ENCODE measurements around the gene KLF1.
"Not testable (repeated sequence)": the region's sequence is repeated elsewhere in the genome, so short reads cannot be mapped to it uniquely, and the experiment has no call there.

KLF1 gene

DNA sequence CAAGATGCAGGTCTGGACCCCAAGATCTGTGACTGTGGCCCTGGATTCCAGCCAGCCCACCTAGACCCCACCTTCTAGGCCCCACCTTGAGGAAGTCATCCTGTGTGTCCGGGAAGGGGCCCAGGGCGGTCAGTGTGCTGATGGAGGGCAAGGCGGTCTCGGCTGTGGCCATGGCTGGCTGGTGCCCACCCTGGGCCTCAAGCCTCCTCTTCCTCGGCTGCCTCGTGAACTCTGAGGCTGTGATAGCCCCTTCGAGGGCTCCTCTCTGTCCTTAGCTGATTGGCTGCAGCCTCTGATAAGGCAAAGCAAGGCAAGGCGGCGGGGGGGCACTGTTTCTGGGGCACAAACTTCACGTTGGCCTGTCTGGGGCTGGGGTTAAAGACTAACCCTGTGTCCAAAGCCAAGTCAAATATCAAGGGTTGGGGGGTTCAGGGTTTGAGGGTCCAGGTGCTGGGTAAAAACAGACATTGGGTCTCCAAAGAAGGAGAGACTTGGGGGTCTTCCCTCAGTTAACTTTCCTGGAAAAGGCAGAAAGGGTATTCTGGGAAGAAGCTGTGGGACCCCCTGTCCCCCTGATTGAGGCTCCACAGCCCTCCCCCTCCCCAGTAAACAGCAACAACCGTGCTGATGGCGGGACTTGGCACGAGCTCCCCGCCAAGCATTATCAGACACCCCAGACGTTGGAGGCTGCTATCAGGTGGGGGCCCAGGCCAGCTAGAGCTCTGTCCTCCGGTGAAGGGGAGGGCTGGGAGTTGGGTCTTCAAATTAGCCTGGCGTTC, at the start of gene KLF1:
TSS of gene KLF1 (minus strand) at position 233 of the 779 bp plus-strand sequence. CDS start at position 172, 61 bp downstream.
- no peak for DNase-seq (ENCODE audit: low read depth in 1 of 2, low spot score in 1 of 2)

DNA sequence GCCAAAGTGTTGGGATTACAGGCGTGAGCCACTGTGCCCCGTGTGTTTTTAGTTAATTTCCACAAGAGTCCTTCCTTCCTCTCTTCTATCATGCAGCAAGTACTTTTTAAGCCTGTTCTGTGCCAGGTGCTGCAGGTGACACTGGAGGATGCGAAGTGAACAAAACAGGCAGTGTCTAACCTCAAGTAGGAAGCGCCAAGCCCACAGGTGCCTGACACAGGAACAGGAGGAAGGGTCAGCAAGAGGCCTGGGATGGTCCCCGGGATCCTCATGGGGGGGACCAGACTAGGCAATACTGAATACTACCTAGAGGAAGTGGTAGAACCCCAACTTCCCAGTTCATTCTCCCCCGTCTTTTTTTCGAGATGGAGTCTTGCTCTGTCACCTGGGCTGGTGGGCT, 49.6 kb upstream of the KLF1 start:
- no peak for DNase-seq (ENCODE audit: low read depth in 1 of 2, low spot score in 1 of 2)

DNA sequence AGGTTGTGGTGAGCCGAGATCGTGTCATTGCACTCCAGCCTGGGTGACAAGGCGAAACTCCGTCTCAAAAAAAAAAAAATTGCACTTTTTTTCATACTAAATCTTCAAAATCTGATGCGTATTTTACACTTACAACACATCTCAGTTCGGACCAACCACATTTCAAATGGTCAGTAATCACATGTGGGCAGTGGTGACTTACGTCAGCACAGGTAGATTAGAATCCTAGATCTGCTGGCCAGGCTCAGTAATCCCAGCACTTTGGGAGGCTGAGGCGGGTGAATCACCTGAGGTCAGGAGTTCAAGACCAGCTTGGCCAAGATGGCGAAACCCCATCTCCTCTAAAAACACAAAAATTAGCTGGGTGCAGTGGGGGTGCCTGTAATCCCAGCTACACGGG, 48.1 kb upstream of the KLF1 start:
- DNase-seq (ENCODE audit: low read depth in 1 of 2, low spot score in 1 of 2): no peak

DNA sequence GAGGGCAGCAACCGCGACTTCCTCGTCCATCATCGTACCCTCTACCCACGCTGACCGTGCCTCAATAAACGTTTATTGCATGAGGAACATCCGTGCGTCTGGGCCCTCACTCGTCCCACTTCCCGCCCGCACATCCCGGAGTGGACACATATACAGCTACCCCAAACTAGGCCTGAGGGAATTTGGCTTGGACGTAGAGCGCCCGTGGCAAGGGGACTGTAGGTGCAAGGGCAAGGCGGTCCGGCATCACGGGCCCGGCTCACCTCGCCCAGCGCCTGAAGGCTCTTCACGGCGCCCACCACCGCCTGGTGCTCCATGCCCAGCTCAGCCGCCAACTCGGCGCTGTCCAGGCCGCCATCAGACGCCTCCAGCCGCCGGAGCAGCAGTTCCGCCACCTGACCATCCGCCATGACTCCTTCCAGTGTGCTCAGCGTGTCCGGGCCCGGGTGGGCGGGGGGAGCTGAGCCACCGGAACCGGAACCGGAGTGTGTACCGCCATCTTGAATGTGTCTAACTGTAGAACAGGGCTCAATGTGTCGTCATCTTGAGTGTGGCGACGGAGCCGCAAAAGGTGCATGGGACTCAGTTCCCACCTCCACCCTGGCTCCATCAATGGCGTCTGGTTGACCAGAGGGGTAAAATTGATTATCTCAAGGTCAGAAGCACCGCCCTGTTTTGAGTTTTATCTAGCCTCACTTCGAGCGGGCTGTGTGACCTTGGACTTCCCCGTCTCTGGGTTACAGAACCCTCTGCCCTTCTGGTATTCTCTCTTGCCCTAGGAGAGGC, 46.5 kb upstream of the KLF1 start, which contains the start of gene FARSA:
TSS of gene FARSA (minus strand) at position 425 of the 786 bp plus-strand sequence. CDS start at position 410, 15 bp downstream.
- DNase-seq (ENCODE audit: low read depth in 1 of 2, low spot score in 1 of 2): peak; percentile 74 to 83

DNA sequence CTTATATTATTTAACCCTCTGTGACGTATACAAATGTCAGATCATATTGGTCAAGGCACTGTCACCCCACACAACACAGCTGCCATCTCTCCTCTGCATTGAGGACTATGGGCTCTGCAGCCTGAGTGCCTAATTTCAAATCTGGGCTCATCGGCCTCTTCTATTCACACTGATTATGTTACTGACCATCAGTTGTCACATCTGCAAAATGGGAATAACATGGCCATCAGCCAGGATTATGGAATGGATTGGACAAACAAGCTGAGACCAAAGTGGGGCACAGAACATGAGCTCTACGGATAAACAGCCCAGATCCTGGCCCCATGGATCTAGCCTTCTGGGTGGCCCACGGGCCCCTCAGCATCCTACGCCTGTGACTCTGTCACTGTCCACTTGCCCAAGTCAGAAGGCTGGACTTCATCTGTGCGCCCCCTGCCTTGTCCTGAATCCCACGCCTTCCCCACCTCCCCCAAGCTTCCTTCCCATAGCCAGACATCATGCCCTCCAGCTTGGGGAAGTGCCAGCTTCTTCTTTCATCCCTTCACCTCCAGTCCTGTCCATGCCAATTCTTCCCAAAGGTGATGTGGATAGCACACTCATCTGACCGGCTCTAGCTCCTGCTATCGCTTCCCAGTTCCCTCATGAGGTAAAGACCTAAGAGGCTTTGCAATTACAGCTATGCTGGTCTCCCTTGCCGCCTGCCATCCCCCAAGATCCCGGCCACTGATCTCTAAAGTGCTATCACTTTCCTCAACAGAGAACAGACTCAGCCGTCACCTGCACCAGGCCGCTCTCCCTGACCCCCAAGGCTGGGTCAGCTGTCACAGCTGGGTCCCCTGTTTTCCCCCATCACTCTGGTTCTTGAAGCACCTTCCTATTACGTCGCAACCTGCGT, 45.6 kb upstream of the KLF1 start:
- no peak for DNase-seq (ENCODE audit: low read depth in 1 of 2, low spot score in 1 of 2)

DNA sequence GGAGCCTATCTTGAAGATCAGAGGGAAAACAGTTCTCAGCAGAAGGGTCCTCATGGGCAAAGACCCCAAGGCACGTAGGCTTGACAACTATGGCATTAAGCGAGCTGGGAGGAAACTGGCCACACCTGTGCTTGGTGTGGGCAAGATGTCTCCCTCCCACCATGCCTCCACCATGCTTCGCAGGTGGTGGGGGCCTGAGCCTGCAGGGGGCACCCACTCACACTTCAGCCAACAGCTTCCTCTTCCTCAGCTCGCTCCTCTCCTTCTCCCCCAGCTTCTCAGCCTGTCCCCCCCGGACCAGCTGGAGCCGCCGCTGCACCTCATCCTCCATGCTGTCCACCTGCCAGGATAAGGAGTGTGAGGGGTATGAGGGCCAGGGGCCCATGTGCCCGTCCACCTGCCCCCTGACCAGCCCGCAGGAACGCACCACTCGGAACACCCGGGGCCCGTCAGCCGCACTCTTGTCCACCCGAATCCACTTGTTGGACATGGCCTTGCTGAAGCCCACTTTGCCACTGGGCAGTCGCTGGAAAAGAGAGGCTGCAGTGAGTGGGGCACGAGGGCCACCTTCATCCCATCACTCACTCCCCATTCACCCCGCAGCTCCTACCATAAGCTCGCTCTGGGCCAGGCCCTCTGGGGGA, 43.1 kb upstream of the KLF1 start:
- no peak for DNase-seq (ENCODE audit: low read depth in 1 of 2, low spot score in 1 of 2)

DNA sequence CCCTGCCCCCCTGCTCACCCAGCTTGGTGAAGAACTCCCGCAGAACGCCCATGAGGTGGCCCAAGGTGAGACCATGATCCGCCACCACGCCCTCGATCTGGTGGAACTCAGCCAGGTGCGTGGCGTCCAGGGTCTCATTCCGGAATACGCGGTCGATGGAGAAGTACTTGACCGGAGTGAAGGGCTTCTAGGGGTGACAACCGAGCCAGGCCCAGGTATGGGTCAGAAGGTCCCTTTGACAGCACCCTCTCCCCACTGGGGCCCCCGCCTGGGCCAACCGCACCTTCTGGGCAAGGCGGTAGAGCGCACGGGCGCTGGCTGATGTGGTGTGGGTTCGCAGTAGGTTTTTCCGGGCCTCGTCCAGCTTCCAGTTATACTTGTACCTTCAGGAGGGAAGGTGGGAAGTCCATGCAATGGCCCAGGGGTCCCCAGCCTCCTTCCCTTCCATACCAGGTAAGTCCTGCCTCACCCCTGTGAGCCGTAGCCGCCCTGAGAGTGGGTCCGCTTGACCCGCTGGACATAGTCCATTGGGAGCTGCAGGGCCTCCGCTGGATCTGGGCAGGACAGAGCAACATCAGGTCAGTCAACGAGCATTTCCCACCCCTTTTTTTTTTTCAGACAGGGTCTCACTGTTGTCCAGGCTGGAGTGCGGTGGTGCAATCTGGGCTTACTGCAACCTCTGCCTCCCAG, 37.8 kb upstream of the KLF1 start:
- DNase-seq (ENCODE audit: low read depth in 1 of 2, low spot score in 1 of 2): no peak

DNA sequence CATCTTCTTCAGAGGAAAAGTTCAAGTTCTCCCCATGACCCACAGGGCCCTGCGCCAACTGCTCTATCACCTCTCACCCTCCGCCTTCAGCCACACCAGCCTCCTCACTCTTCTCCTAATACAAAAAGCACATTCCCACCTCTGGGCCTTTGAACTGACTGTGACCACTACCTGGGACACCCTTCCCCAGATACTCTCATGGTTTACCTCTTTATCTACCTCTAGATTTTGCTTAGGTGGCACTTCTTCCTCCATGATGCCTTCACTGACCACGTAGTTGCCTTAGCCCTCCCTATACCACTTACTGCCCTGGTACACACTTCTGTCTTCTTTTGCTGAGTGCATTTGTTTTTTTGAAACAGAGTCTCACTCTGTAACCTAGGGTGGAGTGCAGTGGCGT, 36.0 kb upstream of the KLF1 start:
- no peak for DNase-seq (ENCODE audit: low read depth in 1 of 2, low spot score in 1 of 2)

DNA sequence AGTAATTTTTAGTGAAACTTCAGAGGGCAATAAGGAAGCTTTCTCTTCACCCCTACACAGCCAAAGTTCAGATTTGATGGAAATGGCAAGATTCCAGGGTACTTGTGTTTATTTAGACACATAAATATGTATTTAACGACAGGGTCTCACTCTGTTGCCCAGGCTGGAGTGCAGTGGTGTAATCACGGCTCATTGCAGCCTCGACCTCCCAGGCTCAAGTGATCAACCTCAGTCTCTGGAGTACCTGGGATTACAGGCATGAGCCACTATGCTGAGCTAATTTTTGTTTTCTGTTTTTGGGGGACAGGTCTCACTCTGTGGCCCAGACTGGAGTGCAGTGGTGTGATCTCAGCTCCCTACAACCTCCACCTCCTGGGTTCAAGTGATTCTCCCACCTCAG, 34.0 kb upstream of the KLF1 start:
- no peak for DNase-seq (ENCODE audit: low read depth in 1 of 2, low spot score in 1 of 2)

DNA sequence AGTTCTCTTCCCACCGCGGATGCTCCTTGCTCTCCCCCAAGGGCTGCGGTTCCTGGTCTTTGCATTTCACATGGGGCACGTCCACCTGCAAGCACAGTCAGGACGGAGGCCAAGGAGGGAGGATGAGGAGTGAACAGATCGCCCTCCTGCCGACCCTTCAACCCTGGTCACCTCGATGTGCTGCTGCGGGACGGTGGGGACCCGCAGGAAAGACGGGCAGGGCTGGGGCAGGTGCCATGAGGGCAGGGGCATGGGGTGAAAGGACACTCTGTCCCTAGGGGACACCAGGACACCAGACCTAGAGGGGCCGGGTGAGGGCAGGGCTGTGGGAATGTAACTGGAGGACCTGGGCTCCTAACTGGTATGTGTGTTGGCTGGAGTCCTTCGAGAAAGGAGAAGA, 31.3 kb upstream of the KLF1 start:
- no peak for DNase-seq (ENCODE audit: low read depth in 1 of 2, low spot score in 1 of 2)

DNA sequence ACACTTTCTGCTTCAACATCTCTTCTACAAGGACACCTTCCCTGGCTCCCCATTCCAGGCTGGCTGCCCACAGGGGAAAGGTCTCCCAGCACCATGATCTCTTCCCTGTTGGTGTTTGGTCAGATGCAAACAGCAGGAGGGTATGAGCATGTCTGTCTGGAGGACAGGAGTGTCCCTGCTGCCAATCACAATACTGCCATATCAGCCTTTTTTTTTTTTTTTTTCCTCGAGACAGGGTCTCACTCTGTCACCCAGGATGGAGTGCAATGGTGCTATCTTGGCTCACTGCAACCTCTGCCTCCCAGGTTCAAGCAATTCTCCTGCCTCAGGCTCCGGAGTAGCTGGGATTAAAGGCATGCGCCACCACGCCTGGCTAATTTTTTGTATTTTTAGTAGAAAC, 28.9 kb upstream of the KLF1 start:
- not testable (repeated sequence) for DNase-seq (ENCODE audit: low read depth in 1 of 2, low spot score in 1 of 2)

DNA sequence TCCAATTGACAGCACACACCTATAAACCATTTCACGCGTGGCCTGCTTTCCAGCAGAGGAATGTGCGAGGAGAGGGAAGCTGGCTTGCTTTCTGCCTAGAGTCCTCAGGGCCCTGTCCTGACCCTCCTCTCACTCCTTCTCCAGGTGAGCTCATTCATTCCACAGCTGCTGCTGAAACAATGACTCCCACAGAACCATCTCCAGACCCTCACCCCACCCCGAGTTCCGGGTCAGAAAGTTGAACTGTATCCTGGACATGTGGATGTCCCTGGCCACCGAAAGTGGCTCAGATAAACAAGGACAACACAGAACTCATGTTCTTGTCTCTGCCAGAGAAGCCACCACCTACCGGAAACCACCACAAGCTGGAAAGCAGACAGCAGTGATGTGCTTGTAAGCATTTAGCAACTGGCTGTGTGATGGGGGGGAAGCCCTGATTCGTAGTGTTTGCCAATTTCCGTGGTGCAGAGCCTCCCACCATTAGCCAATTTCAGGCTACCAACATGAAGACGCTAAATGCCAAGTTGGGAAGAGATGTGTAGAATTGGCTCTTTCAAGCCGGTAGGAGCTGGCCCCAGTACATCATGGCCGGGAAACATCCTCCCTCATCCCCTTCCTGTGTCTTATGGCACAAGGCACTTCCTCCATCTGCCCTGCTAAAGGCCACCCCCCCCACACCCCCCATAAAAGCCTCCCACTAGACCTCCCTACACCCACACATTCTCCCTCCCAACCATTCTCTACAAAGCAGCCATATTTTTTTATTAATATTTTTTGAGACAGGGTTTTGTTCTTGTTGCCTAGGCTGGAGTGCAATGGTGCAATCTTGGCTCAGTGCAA, 27.1 kb upstream of the KLF1 start:
- peak in 1 of 2 donors; percentile 29 for DNase-seq (ENCODE audit: low read depth in 1 of 2, low spot score in 1 of 2)

DNA sequence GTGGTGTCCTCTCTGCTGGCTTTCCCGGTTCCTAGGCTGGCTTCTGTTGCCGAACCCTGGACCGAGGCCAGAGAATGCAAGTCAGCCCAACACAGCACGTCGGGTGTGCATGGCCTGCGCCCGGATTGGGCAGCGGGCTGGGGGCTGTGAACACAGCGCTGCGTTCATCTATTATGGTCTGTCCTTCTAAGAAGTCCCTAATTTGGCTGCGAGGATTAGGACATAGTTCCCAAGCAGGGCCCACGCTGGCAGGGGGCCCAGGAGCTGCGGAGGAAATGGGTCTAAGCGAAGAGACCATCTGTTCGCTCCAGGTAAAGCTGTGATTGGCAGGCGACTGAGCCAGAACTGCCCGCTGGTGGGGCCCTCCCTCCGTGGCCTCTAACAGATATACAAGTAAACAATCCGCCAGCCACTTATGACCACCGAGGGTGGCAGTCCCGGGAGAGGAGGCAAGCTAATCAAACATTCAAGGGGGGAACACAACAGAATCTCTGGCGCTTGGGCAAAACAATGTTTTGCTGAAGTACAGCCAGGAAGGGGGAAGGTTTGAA, 26.1 kb upstream of the KLF1 start:
- no peak for DNase-seq (ENCODE audit: low read depth in 1 of 2, low spot score in 1 of 2)

DNA sequence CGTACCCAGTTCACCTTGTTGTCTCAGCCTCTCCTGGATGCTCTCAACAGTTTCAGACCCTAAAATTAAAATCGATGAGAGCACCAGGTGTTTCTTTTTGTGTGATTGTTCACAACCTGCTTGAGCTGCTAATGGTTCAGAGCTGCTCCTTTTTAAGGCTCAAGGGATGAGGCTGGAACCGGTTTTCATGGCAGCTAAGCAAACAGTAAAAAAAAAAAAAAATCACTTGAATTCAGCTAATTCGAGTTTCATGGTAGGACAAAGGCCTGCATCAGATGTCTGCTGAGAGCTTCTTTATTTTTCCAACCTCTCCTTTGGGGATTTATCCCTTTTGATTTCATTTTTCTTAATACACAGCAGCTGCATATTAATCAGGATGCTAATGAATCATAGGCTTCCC, 25.6 kb upstream of the KLF1 start:
- DNase-seq (ENCODE audit: low read depth in 1 of 2, low spot score in 1 of 2): no peak

DNA sequence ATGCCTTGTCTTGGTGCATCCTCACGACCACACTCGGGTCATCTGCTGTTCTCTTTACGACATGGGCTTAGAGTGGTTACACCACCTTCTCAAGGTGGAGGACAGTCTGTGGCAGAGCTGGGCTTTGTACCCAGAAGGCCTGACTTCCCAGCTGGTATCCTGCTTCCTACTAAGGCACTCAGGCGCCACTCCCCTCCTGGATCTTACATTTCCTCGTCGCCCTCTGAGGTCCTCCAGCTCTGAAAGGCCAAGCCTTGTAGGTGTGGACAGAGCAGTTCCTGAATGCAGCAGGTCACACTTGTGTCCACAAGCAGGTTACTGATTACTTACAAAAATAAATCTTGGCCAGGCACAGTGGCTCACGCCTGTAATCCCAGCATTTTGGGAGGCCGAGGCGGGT, 20.2 kb upstream of the KLF1 start:
- no peak for DNase-seq (ENCODE audit: low read depth in 1 of 2, low spot score in 1 of 2)

DNA sequence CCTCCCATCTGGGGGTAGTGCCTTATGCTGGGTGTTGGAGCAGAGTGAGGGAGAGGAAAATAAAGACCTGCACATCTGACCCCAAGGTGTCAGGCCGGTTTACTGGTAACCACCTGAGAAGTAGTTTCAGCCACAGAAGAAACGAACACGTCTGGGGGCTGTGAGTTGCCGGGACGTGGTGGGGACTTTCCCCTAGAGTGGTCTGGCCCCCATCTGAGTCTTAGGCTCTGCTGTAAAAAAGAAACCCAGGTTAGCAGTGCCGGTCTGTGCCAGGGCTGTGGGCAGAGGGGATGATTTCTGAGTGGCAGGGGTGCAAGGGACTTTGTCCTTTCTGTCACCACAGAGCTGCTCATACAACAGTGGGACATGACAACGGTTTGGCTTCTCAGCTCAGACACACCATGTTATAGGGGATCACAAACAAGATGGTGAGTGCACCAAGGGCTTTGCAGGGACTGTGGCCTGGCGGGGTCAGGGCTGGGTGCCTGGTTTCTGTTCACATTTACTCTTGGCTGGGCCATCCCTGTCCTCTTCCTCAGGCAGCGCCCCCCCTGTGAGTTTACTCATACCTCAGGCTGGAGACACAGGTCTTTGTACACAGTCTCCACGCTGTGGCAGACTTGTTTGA, 13.0 kb upstream of the KLF1 start:
- DNase-seq (ENCODE audit: low read depth in 1 of 2, low spot score in 1 of 2): no peak

DNA sequence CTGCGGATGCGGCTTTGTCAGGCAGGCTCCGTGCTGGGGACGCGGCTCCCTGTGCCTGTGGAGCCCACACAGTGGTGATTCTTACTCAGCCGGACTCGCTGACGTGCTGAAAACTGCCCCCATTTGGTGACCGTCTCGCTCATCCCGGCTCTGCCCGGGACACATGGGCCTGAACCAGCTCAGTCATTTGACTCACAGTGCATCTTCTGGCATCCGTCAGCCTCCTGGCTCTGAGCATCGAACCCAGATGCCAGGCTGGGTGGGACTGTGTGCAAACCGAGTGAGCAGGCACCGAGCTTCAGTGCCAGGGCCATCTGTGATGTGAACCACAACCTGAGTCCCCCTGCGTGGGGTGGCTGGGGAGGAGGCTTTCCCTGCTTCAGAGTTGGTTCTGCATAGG, 9.5 kb upstream of the KLF1 start:
- no peak for DNase-seq (ENCODE audit: low read depth in 1 of 2, low spot score in 1 of 2)

DNA sequence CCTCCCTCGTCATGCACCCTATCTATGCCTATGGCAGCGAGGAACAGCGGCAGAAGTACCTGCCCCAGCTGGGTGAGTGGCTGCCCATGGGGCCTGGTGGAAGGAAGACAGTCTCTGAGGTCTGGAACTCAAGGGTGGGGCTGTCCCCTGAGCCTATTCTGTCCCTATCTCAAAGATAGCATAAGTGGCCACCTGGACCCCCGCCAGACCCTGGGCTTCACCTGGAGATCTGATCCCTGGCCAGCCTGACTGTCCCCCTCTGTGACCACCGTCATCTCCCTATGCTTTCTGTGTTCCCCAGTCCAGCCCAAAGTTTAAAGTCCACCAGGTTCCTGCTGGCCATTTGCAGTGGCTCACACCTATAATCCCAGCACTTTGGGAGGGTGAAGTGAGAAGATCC, 6.6 kb upstream of the KLF1 start:
- DNase-seq (ENCODE audit: low read depth in 1 of 2, low spot score in 1 of 2): no peak

DNA sequence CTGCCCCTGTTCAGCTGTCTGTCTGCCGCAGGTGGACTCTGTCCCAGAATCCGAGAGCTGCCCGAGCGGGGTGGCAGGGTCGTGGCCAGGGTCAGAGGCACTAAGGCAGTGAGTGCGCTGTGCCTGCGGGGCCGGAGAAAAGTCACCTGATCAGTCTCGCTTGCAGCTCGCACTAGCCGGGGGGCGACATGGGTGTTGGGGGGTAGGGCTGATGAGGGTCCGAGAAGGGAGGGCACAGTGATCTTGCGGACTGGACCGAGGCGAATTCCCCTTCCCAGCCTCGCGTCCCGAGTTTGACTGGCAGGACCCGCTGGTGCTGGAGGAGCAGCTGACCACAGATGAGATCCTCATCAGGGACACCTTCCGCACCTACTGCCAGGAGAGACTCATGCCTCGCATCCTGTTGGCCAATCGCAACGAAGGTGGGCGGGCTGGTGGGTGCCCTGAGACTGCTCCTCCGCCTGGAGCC, 4.6 kb upstream of the KLF1 start:
- DNase-seq (ENCODE audit: low read depth in 1 of 2, low spot score in 1 of 2): no peak
